Activated CD8-positive, alpha-beta memory T cell treated with anti-CD3 and anti-CD28 coated beads, Interleukin-2, amount 50 U/mL, for 1 hour (primary cell): Measurements from ENCODE around the gene SPDYE17.
"Not testable (repeated sequence)": the region's sequence is repeated elsewhere in the genome, so short reads cannot be mapped to it uniquely, and the experiment has no call there.

Experiments
- DNase-seq: peaks from one replicate; pipeline ENCODE4 v3.0.0-alpha.2; 2020; ENCODE audit errors: extremely low read depth

The SPDYE17 gene

DNA sequence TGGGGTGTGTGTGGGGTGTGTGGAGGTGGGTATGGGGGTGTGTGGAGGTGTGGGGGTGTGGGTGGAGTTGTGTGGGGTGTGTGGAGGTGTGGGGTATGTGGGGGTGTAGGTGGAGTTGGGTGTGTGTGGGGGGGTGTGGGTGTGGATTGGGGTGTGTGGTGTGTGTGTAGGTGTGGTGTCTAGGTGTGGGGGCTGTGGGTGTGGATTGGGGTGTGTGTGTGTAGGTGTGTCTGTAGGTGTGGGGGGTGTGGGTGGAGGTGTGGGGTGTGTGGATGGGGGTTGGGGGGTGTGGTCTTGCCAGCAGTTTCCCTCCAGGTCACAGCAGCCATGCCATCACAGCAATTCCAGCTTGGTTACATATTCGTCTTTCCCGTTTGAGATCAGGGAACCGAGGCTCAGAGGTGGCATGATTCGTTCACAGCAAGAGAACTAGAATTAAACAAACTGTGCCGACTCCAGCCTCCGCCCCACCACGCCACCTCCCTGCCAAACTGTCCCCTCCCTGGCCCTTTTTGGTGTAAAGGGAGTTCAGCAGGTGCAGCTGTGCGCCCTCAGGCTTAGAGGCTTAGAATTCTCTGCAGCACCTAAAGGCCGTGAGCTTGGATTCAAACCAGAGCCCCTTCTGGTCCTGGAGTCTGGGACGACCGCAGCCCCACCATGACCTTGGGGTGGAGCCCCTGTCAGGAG is 33.3 kb downstream of the SPDYE17 start:
- not testable (repeated sequence) for DNase-seq

DNA sequence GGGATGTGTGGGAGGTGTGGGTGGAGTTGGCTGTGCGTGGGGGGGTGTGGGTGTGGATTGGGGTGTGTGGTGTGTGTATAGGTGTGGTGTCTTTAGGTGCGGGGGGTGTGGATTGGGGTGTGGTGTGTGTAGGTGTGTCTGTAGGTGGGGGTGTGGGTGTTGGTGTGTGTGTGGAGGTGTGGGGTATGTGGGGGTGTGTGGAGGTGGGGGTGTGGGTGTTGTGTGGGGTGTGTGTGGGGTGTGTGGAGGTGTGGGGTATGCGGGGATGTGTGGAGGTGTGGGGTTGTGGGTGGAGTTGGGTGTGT is 33.9 kb downstream of the SPDYE17 start:
- DNase-seq, result no peak

- DNase-seq, result no peak
Measured at GRCh38 chr7:76997381-76998284, 34.5 kb downstream of the SPDYE17 start.

DNA sequence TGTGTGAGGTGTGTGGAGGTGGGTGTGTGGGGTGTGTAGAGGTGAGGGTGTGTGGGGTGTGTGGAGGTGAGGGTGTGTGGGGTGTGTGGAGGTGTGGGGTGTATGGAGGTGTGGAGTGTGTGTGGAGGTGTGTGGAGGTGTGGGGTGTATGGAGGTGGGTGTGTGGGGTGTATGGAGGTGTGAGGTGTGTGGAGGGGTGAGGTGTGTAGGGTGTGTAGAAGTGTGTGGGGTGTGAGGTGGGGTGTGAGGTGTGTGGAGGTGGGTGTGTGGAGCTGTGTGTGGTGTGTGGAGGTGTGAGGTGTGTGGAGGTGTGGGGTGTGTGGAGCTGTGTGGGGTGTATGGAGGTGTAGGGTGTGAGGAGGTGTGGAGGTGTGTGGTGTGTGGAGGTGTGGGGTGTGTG is 35.2 kb downstream of the SPDYE17 start:
- DNase-seq, result not testable (repeated sequence)

DNA sequence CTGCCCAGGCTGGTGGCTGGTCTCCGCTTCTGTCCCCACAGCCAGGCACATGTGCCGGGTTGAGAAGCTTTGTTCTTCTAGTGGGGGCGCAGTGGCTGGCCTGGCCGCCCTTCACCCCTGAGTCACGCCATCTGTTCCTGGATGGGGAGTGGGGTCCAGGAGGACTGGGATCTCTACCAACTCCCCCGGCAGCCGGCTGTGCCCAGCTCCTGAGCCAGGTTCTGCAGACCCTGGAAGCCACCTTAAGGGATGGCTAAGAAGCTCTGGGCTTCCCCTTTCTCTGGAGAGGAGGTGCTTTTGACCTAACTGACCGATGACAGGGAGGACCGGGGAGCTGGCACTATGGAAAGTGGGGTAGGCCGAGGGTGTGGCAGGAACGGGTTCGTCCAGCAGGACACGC is 37.9 kb downstream of the SPDYE17 start:
- not testable (repeated sequence) for DNase-seq

DNA sequence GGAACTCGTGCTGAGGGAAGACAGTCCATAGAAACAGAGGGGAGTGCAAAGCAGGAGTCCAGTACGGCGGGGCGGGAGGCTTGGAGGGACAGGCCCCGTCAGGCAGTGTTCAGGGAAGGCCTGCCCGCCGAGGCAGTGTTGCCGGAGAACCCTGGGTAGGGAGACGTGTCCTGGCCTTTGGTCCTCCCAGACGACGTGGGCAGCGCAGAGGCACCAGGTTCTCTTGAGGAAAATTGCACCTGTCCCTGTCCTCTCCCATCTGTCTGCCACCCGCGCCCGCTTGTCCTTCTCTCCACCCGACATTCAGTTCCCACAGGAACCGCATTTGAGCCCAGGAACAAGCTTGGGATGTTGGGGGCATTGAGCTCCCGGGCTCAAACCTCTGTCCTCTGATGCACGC is 38.3 kb downstream of the SPDYE17 start:
- not testable (repeated sequence) for DNase-seq

DNA sequence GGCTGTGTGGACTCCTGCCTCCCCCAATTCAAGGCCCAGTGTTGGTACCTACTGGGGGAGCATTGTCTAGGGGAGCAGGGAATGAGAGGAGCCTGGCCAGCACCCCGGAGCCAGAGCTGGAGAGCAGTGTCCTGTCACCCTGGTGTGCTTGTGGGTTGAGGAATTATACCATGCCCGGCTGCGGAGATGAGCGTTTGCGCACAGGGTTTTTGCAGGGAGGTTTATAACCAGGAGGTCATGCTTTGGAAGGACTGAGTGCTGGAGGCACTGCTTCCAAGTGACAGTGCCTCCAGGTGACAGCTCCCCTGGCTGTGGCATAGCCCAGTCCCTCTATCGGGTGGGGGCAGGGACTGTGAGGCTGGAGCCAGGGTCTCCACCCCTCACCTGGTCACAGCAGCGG is 39.3 kb downstream of the SPDYE17 start:
- not testable (repeated sequence) for DNase-seq

DNA sequence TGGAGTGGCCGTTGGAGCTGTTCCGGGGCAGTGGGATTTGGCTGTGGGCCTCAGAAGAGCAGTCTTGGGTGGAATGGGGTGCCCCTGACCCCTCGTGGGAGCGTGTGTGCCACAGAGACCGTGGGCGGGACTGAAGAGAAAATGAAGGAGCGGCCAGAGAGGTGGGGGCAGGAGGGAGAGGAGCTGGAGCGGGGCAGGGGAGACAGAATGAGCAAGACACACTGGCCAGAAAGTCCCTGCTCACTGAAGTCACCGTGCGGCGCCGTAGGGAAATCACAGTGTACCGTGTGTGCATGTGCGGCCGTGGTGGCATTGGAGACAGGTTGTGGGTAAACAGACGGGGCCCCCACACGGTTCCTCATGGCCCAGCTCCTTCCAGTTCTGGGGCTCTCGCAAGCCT is 40.0 kb downstream of the SPDYE17 start:
- DNase-seq, result not testable (repeated sequence)

GRCh38 chr7:76990202-76990601 is 42.0 kb downstream of the SPDYE17 start:
- DNase-seq, result not testable (repeated sequence)

DNA sequence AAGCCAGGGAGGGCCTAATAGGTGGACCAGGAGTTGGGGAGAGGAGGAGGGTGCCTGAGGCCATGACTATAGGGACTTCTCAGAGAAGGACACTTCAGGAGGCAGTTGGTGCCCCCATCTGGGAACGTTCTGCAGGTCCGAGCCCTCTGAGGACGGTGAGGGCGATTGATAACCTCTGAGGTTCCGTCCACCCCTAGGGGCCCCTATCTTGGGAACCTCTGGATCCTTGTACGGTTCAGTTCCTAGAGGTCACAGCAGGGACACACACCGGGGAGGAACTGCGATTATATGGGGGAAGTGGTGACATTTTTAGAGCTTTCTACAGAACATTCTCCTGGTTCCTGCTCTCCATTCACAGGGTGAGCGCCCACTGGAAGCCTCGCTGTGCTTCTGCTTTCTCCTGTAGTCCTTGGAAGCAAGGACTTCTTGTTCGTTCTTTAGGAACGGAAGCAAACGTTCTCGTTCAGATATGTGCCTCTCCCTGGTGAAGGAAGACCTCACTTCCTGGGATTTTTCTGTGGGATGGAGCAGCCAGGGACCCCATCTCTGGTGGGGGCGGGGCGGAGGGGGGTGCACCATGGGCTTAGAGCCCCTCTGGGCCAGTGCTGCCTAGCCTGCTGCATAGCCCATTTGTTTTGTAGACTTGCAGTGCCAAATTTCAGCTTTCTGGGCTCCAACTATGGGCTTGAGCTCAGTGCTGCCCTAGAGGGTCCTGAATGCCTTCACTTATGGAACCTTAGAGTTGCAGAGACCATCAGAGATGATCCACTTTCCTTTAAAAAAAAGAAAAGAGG is 46.0 kb downstream of the SPDYE17 start:
- DNase-seq, result not testable (repeated sequence)

GRCh38 chr7:76984784-76985136 is 47.4 kb downstream of the SPDYE17 start:
- DNase-seq, result not testable (repeated sequence)

DNA sequence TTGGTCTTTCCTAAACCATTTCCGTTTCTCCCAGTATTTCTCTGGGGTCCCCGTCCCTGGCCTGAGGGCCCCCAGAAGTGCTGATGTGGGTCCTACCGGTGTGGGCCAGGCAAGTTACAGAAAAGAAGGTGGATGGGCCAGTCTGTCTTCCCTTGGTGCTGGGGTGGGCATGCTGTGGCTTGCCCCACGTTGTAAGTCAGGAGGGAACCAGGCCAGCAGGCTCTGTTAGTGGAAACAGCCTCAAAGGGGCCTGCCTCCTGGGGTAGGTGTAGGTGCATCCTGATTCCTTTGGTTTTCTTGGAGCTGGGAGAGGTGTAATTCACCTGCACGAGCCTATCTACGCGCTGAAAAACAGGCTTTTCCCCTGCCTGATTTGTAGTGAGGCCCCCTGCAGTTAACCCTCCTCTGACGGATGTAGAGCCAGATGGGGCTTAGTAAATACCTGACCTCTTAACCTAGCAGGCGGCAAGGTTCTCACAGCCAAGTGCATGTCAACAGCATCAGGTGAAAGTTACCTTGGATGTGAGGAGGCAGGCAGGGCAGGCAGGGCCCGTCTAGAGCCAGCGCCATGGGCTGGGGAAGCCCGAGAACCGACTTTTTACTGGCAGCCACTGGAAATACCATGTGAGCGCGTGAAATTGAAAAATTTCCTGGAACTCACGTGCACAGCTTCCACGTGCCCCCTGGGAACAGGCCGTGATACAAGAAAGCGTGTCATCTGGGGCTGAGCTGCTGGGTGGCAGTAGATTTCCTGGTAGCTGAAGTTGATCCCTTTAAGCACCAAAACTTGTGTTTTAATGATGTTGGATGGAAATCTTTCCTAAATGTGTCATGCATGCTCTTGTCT is 48.0 kb downstream of the SPDYE17 start:
- not testable (repeated sequence) for DNase-seq

GRCh38 chr7:76983333-76983732 is 48.8 kb downstream of the SPDYE17 start:
- not testable (repeated sequence) for DNase-seq

GRCh38 chr7:76982501-76982900 is 49.7 kb downstream of the SPDYE17 start:
- not testable (repeated sequence) for DNase-seq

- not testable (repeated sequence) for DNase-seq
Measured at GRCh38 chr7:76981187-76981970, 50.8 kb downstream of the SPDYE17 start.

DNA sequence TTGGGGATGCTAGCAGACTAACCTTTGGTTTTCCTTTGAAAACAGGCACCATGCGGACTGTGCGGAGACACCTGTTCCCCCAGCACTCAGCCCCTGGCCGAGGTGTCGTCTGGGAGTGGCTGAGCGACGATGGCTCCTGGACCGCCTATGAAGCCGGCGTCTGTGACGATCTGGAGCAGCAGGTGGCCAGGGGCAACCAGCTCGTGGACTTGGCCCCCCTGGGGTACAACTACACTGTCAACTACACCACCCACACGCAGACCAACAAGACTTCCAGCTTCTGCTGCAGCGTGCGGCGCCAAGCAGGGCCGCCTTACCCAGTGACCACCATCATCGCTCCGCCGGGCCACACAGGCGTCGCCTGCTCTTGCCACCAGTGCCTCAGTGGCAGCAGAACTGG is 51.6 kb downstream of the SPDYE17 start:
- DNase-seq, result not testable (repeated sequence)

GRCh38 chr7:76977761-76978367 is 54.3 kb downstream of the SPDYE17 start:
- not testable (repeated sequence) for DNase-seq

GRCh38 chr7:76974793-76975579 is 57.2 kb downstream of the SPDYE17 start:
- not testable (repeated sequence) for DNase-seq

GRCh38 chr7:76974336-76974735 is 57.8 kb downstream of the SPDYE17 start:
- not testable (repeated sequence) for DNase-seq
